Activated T-helper 9 cell treated with anti-CD3 and anti-CD28 coated beads, Interleukin-2, amount 50 U/mL, for 16 hours (primary cell): ENCODE results near the gene PIPOX.

Source experiments
- DNase-seq: peaks from one replicate; pipeline ENCODE4 v3.0.0-alpha.2; 2020; ENCODE audit warnings: low read depth

Gene PIPOX

DNA sequence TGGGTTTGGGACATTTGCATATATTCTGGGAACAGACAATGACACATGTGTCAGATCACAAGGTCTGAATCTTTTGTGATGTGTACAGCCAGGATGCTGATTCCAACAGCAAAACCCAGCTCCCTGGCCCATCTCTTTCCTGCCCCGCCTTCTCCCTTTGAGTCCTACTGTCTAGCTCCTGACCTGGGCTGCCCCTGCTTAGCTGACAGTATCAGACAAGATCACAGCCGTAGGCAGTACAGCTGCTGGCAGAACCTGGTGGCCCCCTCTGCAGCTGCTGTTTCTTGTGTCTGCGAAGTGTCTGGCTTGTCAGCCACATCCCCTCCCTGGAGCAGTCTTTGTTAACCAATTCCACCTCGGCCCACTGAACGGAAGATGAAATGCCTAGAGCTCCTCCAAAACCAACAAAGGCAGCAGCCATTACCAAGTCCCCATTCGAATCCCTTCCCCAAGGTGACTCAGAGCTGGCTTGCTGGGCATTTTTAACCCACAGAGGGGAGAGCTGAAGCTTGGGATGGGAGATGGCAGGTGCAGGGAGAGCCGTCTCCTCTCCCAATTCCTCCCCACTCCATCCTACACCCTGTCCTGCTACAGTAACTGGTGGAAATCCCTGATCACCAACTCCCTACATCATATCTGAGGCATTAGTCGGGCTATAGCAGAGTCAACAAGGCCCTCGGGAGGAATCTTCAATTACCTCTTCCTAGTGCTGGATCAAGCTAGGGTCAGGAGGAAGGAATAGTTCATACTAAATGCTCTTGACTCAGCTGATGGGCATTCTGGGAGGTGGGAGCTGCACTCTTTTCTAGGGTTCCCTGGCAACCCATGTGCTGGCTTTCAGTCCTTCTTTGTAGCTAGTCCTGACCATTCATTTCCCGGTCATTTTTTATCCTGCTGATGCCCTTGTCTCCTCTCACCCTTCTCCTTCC lies 5.8 kb downstream of the PIPOX start:
- no peak for DNase-seq

GRCh38 chr17:29049541-29050145 lies 6.7 kb downstream of the PIPOX start:
- DNase-seq = no peak

- DNase-seq = no peak
Measured at GRCh38 chr17:29050176-29050575, 7.2 kb downstream of the PIPOX start.

GRCh38 chr17:29051194-29051593 lies 8.3 kb downstream of the PIPOX start:
- DNase-seq = no peak

DNA sequence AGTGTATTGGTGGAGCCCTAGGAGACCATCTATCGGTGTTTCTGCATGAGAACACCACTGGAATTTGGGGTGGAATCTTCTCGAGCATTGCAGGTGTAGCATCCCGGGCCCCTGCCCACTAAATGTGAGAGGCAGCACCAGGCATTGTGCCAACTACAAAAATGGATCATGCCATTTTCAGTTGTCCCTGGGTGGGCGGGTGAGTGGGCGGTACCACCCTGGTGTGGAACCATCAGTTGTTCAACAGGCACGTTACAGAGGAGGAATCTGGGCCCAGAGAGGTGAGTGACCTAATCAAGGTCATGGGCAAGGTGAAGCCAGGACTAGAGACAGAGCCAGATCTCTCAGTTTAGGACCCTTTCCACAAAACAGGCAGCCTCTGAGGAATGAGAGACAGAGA lies 8.8 kb downstream of the PIPOX start:
- no peak for DNase-seq

GRCh38 chr17:29054835-29055234 lies 11.9 kb downstream of the PIPOX start:
- no peak for DNase-seq

GRCh38 chr17:29057361-29057760 lies 14.4 kb downstream of the PIPOX start:
- DNase-seq = no peak

DNA sequence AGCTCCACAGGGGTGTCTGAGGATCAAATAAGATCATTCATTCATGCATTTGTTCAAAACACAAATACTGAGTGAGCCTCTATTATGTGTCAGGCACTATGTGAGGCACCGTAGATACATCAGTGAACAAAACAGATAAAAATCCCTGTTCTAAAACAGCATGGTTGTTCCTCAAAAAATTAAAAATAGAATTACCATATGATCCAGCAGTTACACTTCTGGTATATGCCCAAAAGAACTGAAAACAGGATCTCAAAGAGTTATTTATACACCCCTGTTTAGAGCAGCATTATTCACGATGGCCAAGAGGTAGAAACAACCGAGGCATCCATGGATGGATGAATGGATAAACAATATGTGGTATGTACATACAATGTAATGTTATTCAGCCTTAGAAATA lies 15.4 kb downstream of the PIPOX start:
- no peak for DNase-seq

DNA sequence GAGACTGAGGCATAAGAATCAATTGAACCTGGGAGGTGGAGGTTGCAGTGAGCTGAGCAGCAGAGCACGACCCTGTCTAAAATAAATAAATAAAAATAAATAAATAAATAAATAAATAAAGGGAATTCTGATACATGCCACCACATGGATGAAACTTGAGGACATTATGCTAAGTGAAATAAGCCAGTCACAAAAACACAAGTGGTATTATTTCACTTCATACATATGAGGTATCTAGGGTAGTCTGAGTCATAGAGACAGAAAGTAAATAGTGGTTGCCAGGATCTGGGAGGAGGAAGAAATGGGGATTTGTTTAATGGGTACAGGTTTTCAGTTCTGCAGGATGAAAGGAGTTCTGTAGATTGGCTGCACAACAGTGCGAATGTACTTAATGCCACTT lies 16.3 kb downstream of the PIPOX start:
- no peak for DNase-seq

DNA sequence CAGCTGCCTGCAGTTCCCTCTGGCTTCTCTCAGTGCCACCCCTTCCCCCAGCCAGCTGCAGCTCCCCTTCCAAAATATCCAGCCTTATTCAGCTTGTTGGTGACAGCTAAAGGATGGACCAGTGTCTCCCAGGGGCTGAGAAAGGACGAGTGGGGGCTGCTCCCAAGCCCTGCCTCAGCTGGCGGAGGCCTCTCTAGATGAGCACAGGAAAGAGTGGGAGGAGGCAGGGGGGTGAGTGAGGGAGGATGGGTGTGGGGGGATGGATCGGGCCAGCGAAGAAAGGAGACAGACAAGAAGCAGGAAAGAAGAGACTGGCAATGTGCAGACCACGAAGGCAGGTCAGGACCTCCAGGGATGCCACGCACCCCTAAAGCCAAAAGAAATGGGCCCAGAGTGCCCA lies 17.5 kb downstream of the PIPOX start:
- DNase-seq = no peak

- no peak for DNase-seq
Measured at GRCh38 chr17:29061036-29061435, 18.1 kb downstream of the PIPOX start.

GRCh38 chr17:29062215-29062614 lies 19.3 kb downstream of the PIPOX start:
- DNase-seq = no peak

- no peak for DNase-seq
Measured at GRCh38 chr17:29063992-29064391, 21.1 kb downstream of the PIPOX start.

GRCh38 chr17:29066047-29066446 lies 23.1 kb downstream of the PIPOX start:
- DNase-seq = no peak

GRCh38 chr17:29066606-29067005 lies 23.7 kb downstream of the PIPOX start:
- no peak for DNase-seq

DNA sequence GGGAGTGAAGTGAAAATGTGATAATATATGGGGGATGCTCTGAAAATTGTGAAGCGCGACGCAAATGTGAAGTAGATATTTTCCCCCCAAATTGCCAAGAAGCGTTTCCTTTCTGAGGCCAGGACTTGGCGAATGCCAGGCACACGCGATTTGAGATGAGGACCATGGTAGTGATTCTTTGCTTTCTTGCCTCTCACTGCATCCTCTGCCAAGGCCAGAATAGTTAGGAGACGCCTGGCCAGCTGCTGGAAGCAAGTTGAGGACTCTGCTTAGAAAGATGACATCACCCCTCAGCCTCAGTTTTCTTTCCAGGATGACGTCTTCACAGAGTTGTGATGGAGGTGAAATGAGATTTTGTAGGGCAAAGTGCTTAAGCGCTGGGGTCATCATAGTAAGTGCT lies 25.9 kb downstream of the PIPOX start:
- no peak for DNase-seq

GRCh38 chr17:29069526-29070041 lies 26.6 kb downstream of the PIPOX start:
- DNase-seq = no peak

GRCh38 chr17:29070308-29070707 lies 27.4 kb downstream of the PIPOX start:
- no peak for DNase-seq

DNA sequence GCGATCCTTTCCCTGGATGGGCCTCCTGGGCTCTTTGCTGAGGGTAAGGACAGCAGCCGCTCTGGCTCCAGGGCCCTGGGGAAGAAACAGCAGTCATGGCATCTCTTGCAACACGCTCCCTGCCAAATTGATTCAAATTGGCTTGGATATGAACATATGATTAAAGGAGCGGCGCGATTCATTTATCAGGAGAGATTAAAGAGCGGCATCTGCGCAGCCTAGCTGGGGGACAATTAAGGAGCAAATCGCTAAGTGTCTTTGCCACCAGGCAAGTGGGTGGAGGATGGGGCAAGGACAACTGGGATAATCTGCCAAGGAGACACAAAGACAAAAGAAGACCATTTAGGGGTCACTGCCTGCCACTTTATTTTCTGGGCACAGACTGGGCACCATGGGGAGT lies 27.8 kb downstream of the PIPOX start:
- DNase-seq = no peak

- no peak for DNase-seq
Measured at GRCh38 chr17:29071303-29071702, 28.4 kb downstream of the PIPOX start.

- no peak for DNase-seq
Measured at GRCh38 chr17:29073045-29073444, 30.1 kb downstream of the PIPOX start.

DNA sequence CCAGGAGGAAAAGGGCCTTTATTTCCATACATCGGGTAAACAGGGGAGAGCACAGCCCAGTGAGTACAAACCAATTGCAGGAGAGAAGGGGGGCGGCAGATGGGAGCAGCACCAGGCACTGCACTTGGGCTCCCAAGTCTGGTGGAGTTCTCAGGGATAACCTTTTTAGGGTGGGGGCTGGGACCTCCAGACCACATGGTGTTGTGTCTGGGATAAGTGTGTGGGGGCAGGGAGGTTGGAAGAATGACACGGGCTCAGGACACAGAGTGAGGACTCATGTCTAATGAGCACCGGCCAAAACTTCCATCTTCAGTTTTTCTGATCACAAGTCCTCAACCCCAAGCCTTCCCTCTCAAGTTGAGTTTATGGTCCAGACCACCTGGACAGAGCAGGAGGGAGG lies 30.6 kb downstream of the PIPOX start:
- DNase-seq = no peak

- no peak for DNase-seq
Measured at GRCh38 chr17:29074488-29074887, 31.5 kb downstream of the PIPOX start.
